Measurements from ENCODE around the gene PNLDC1.
"Not testable (repeated sequence)": the region's sequence is repeated elsewhere in the genome, so short reads cannot be mapped to it uniquely, and the experiment has no call there.

PNLDC1 gene

GRCh38 chr6:159778542-159779103, 21.5 kb upstream of the PNLDC1 start:
- no peak for DNase-seq (ENCODE audit: low read depth in 2 of 2)

GRCh38 chr6:159788276-159788675, 11.8 kb upstream of the PNLDC1 start:
- DNase-seq (ENCODE audit: low read depth in 2 of 2): no peak

- DNase-seq (ENCODE audit: low read depth in 2 of 2): no peak
Measured at GRCh38 chr6:159788753-159789376, 11.2 kb upstream of the PNLDC1 start.

- peak; percentile 99 for DNase-seq (ENCODE audit: low read depth in 2 of 2)
Measured at GRCh38 chr6:159789377-159790148, 10.5 kb upstream of the PNLDC1 start, which contains the start of gene TCP1. TCP1 (minus strand) TSS chr6:159789602; CDS start chr6:159789468, 134 bp downstream.

GRCh38 chr6:159790149-159790955, 9.7 kb upstream of the PNLDC1 start, which contains the start of gene MRPL18:
MRPL18 (plus strand) TSS chr6:159790467; CDS start chr6:159790588, 121 bp downstream.
- DNase-seq (ENCODE audit: low read depth in 2 of 2): peak; percentile 85 to 88

- no peak for DNase-seq (ENCODE audit: low read depth in 2 of 2)
Measured at GRCh38 chr6:159790956-159791598, 9.0 kb upstream of the PNLDC1 start.

- DNase-seq (ENCODE audit: low read depth in 2 of 2): not testable (repeated sequence)
Measured at GRCh38 chr6:159794976-159795375, 5.1 kb upstream of the PNLDC1 start.

GRCh38 chr6:159797554-159797953, 2.5 kb upstream of the PNLDC1 start:
- DNase-seq (ENCODE audit: low read depth in 2 of 2): no peak

- DNase-seq (ENCODE audit: low read depth in 2 of 2): no peak
Measured at GRCh38 chr6:159801935-159802334, 1.9 kb downstream of the PNLDC1 start.

GRCh38 chr6:159804504-159804903, 4.4 kb downstream of the PNLDC1 start:
- DNase-seq (ENCODE audit: low read depth in 2 of 2): no peak

GRCh38 chr6:159805440-159806020, 5.5 kb downstream of the PNLDC1 start:
- DNase-seq (ENCODE audit: low read depth in 2 of 2): no peak

- no peak for DNase-seq (ENCODE audit: low read depth in 2 of 2)
Measured at GRCh38 chr6:159806021-159806458, 6.0 kb downstream of the PNLDC1 start.

GRCh38 chr6:159807150-159807858, 7.2 kb downstream of the PNLDC1 start:
- no peak for DNase-seq (ENCODE audit: low read depth in 2 of 2)

GRCh38 chr6:159808647-159809046, 8.6 kb downstream of the PNLDC1 start:
- DNase-seq (ENCODE audit: low read depth in 2 of 2): no peak

- no peak for DNase-seq (ENCODE audit: low read depth in 2 of 2)
Measured at GRCh38 chr6:159809149-159809548, 9.1 kb downstream of the PNLDC1 start.

- no peak for DNase-seq (ENCODE audit: low read depth in 2 of 2)
Measured at GRCh38 chr6:159813781-159814180, 13.7 kb downstream of the PNLDC1 start.

GRCh38 chr6:159815410-159815809, 15.3 kb downstream of the PNLDC1 start:
- DNase-seq (ENCODE audit: low read depth in 2 of 2): no peak

- not testable (repeated sequence) for DNase-seq (ENCODE audit: low read depth in 2 of 2)
Measured at GRCh38 chr6:159816775-159817174, 16.7 kb downstream of the PNLDC1 start.

GRCh38 chr6:159817951-159818739, 18.1 kb downstream of the PNLDC1 start:
- DNase-seq (ENCODE audit: low read depth in 2 of 2): no peak

All from stimulated activated CD4-positive, alpha-beta T cell treated with anti-CD3 and anti-CD28 coated beads, Interleukin-15, amount 100 ng/mL, for 48 hours (primary cell).